GM12878 (cell line): Measurements from ENCODE around the gene HSPE1. TPM values are rescaled to one million over a fixed set of nuclear protein-coding genes. Genes with fewer than 3 reads are reported as not detected.

Experiments used
- ATAC-seq: fragments of 200-7000 bp; cut with Tn5 transposase; 3 replicates; pipeline ENCODE4 v1.9.1; 2020; ENCODE audit warnings: mild to moderate bottlenecking, moderate library complexity
- BruUV-seq: library from RNA; stranded (reverse); fragments of 400-500 nt; replicated peaks from 2 replicates; lab custom pipeline; 2021; lab: Mats Ljungman, UMichigan
- CTCF ChIA-PET: fragments of 300-600 bp; sonication (Branson Sonifier 250); formaldehyde crosslinking; extraction: SDS; loops from one replicate; lab custom pipeline; 2021; ENCODE audit warnings: inconsistent platforms; lab: Yijun Ruan, JAX
- POLR2A ChIA-PET: fragments of 350-600 bp; formaldehyde crosslinking; extraction: SDS; loops from one replicate; lab custom pipeline; 2021; ENCODE audit warnings: inconsistent platforms; lab: Charles Lee
- RAD21 ChIA-PET: fragments of 300-600 bp; sonication (Branson Sonifier 250); formaldehyde crosslinking; loops from one replicate; lab custom pipeline; 2023; ENCODE audit warnings: antibody characterized with exemption; ENCODE audit not compliant: unreplicated experiment; lab: Charles Lee
- SMC1A ChIA-PET: fragments of 300-600 bp; sonication (Branson Sonifier 250); formaldehyde crosslinking; loops from one replicate; lab custom pipeline; 2023; ENCODE audit not compliant: unreplicated experiment, uncharacterized antibody; lab: Charles Lee
- DNase-seq: peaks from one replicate; pipeline ENCODE4 v3.0.0-alpha.2; 2011; ENCODE audit warnings: low read depth, low spot score
- FAIRE-seq: peaks from 3 replicates; lab custom pipeline; 2011; peaks lifted over from hg19 to GRCh38; lab: Jason Lieb, UNC
- H2AFZ ChIP-seq: 2 replicates; pipeline ENCODE4 v1.6.0; 2011; ENCODE audit warnings: low read depth, low read length, control low read depth; ENCODE audit not compliant: control insufficient read depth
- H3K27ac ChIP-seq: 2 replicates; pipeline ENCODE4 v1.5.1; 2011; ENCODE audit warnings: control low read depth; ENCODE audit not compliant: control insufficient read depth, insufficient read depth
- H3K27me3 ChIP-seq, 2 experiments: replicated peaks in 1 of 2; 2 replicates each; pipeline versions ENCODE4 v1.6.0 to v1.6.1; 2011; ENCODE audit warnings: low read length in 1 of 2; ENCODE audit not compliant: control insufficient read depth in 2 of 2, insufficient read depth in 2 of 2
- H3K36me3 ChIP-seq, 2 experiments: 2 replicates each; pipeline ENCODE4 v1.5.1; 2011; ENCODE audit warnings: low read length in 1 of 2; ENCODE audit not compliant: control insufficient read depth in 2 of 2, insufficient read depth in 2 of 2
- H3K4me1 ChIP-seq: 2 replicates; pipeline ENCODE4 v1.6.1; 2011; ENCODE audit warnings: mild to moderate bottlenecking, low read length, moderate library complexity, mixed read lengths; ENCODE audit not compliant: control insufficient read depth, insufficient read depth
- H3K4me2 ChIP-seq: 2 replicates; pipeline ENCODE4 v1.6.0; 2011; ENCODE audit warnings: control low read depth; ENCODE audit not compliant: control insufficient read depth, insufficient read depth
- H3K4me3 ChIP-seq: fragments of 200-600 bp; sonication (generic); 2 replicates; pipeline ENCODE4 v1.5.1; 2016
- H3K79me2 ChIP-seq: 2 replicates; pipeline ENCODE4 v1.6.0; 2011; ENCODE audit warnings: low read length; ENCODE audit not compliant: control insufficient read depth, insufficient read depth
- H3K9ac ChIP-seq: 2 replicates; pipeline ENCODE4 v1.8.0; 2011; ENCODE audit warnings: low read length, control low read depth, mixed read lengths; ENCODE audit not compliant: control insufficient read depth, insufficient read depth
- H3K9me3 ChIP-seq: replicated peaks from 3 replicates; pipeline ENCODE4 v1.5.1; 2011; ENCODE audit warnings: mild to moderate bottlenecking, low read length; ENCODE audit not compliant: control insufficient read depth, insufficient read depth
- H4K20me1 ChIP-seq: 2 replicates; pipeline ENCODE4 v1.6.0; 2011; ENCODE audit not compliant: control insufficient read depth, insufficient read depth
- JUND ChIP-seq: IDR thresholded peaks from 2 replicates; pipeline ENCODE4 v1.6.1; 2012; ENCODE audit warnings: low read depth, mild to moderate bottlenecking, low read length, improper control_type of control experiment, moderate library complexity
- TCF3 ChIP-seq: IDR thresholded peaks from 2 replicates; pipeline ENCODE4 v1.6.1; 2012; ENCODE audit warnings: low read depth, mild to moderate bottlenecking, low read length, borderline replicate concordance; ENCODE audit not compliant: insufficient read depth
- ZSCAN29 ChIP-seq: fragments of 450-650 bp; IDR thresholded peaks from 2 replicates; pipeline ENCODE4 v1.6.1; 2017; ENCODE audit warnings: mild to moderate bottlenecking, moderate library complexity
- WGBS: methylation state at CpG from one replicate; pipeline ENCODE4 v1.1.6; 2016; ENCODE audit warnings: low lambda C conversion rate; ENCODE audit not compliant: insufficient replicate concordance, insufficient coverage; ENCODE audit errors: missing lambda C conversion rate; 5-methylcytosine and 5-hydroxymethylcytosine counted together
- in situ Hi-C: fragments of 300-500 bp; cut with MboI; formaldehyde crosslinking; loops from 9 replicates; pipeline ENCODE4 v1.14.3; 2018; ENCODE audit warnings: mixed read lengths
- intact Hi-C: fragments of 100-400 bp; cut with micrococcal nuclease; formaldehyde crosslinking; loops from one replicate; pipeline ENCODE4 v1.14.2; 2022; ENCODE audit not compliant: unreplicated experiment
- polyA plus RNA-seq, 11 experiments: library from polyadenylated mRNA; depleted of rRNA in 4 of 11; unstranded in 6 of 11; stranded (reverse) in 5 of 11; fragments of >200 nt; fragmentation: Nextera tagmentation in 4 of 11; fragmentation: Illumina TruSeq in 1 of 11; extraction: Ambion mirVana in 4 of 11; extraction: Trizol in 1 of 11; gene quantifications; 1 replicate in 1 of 11; 2 replicates in 10 of 11; pipeline versions ENCODE4 v1.2.1 to v1.2.3, GENCODE V29; 2011 to 2016; ENCODE audit warnings: inconsistent platforms in 2 of 11, missing spikeins in 2 of 11, low read depth in 1 of 11
- total RNA-seq, 4 experiments: library from RNA; depleted of rRNA in 3 of 4; stranded (reverse); fragments of >200 nt in 3 of 4; fragmentation: Illumina TruSeq in 1 of 4; extraction: Trizol in 1 of 4; gene quantifications; 2 replicates each; pipeline versions ENCODE4 v1.2.1 to v1.2.3, GENCODE V29; 2013 to 2021
- TF ChIP-seq, protein P1 (sequence below): IDR thresholded peaks from 2 replicates; pipeline ENCODE4 v1.6.1; 2012; ENCODE audit warnings: improper control_type of control experiment, low read depth, low read length; ENCODE audit not compliant: insufficient replicate concordance
- TF ChIP-seq, protein P2 (sequence below): fragments of 150-350 bp; IDR thresholded peaks from 2 replicates; pipeline ENCODE4 v1.6.1; 2014; ENCODE audit warnings: mild to moderate bottlenecking, low read depth, low read length

HSPE1 gene
- total and polyA plus RNA-seq, 10 of the 15 experiments (the other 5 are each of a cell fraction or from before 2014, with no cell fraction given) = 180 to 1,096 (median 505) TPM

DNA sequence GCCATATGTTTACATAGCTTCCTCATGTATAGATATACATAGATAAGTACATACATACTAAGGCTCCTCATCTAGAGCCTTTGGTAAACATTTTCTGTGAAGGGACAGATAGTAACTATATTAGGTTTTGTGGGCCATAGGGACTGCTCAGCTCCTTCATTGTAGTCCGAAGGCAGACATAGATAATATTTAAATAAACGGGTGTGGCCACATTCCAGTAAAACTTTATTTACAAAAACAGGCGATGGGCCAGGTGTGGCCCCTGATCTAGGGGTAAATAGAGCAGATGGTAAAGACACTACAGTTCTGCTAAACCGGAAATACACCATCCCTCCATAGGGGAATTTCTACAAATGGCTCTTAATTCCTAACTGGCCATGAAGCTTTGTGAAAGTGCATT, 39.5 kb upstream of the HSPE1 start:
- ATAC-seq (no peak), FAIRE-seq (no peak), DNase-seq (no peak)
- Histone ChIP-seq H3K27ac (no peak overlapping the region), H3K27me3 (no peaks in the 10 kb centered on the region), H3K79me2 (peaks cover 30% of the 10 kb centered on the region), H2AFZ (no peak overlapping the region), H3K4me2 (no peak overlapping the region), H4K20me1 (0 out of 2 replicates have a peak, but pooled peaks cover 3% of the 10 kb centered on the region), H3K4me3 (no peak overlapping the region), H3K36me3 (peaks cover 4 to 21% of the 10 kb centered on the region in 2 experiments; a peak in 3 of 4 replicates), H3K9ac (no peak overlapping the region), H3K4me1 (no peaks in the 10 kb centered on the region), H3K9me3 (no peaks in the 10 kb centered on the region)
- 95% methylated on average over 4 of the region's 4 CpGs for WGBS
- TF ChIP-seq JUND (no peak), TCF3 (no peak), ZSCAN29 (no peak)
- TF ChIP-seq, protein P1, sequence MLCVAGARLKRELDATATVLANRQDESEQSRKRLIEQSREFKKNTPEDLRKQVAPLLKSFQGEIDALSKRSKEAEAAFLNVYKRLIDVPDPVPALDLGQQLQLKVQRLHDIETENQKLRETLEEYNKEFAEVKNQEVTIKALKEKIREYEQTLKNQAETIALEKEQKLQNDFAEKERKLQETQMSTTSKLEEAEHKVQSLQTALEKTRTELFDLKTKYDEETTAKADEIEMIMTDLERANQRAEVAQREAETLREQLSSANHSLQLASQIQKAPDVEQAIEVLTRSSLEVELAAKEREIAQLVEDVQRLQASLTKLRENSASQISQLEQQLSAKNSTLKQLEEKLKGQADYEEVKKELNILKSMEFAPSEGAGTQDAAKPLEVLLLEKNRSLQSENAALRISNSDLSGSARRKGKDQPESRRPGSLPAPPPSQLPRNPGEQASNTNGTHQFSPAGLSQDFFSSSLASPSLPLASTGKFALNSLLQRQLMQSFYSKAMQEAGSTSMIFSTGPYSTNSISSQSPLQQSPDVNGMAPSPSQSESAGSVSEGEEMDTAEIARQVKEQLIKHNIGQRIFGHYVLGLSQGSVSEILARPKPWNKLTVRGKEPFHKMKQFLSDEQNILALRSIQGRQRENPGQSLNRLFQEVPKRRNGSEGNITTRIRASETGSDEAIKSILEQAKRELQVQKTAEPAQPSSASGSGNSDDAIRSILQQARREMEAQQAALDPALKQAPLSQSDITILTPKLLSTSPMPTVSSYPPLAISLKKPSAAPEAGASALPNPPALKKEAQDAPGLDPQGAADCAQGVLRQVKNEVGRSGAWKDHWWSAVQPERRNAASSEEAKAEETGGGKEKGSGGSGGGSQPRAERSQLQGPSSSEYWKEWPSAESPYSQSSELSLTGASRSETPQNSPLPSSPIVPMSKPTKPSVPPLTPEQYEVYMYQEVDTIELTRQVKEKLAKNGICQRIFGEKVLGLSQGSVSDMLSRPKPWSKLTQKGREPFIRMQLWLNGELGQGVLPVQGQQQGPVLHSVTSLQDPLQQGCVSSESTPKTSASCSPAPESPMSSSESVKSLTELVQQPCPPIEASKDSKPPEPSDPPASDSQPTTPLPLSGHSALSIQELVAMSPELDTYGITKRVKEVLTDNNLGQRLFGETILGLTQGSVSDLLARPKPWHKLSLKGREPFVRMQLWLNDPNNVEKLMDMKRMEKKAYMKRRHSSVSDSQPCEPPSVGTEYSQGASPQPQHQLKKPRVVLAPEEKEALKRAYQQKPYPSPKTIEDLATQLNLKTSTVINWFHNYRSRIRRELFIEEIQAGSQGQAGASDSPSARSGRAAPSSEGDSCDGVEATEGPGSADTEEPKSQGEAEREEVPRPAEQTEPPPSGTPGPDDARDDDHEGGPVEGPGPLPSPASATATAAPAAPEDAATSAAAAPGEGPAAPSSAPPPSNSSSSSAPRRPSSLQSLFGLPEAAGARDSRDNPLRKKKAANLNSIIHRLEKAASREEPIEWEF = no peak
- TF ChIP-seq, protein P2, sequence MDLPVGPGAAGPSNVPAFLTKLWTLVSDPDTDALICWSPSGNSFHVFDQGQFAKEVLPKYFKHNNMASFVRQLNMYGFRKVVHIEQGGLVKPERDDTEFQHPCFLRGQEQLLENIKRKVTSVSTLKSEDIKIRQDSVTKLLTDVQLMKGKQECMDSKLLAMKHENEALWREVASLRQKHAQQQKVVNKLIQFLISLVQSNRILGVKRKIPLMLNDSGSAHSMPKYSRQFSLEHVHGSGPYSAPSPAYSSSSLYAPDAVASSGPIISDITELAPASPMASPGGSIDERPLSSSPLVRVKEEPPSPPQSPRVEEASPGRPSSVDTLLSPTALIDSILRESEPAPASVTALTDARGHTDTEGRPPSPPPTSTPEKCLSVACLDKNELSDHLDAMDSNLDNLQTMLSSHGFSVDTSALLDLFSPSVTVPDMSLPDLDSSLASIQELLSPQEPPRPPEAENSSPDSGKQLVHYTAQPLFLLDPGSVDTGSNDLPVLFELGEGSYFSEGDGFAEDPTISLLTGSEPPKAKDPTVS = no peak
- POLR2A ChIA-PET = interaction anchor here (0.9 kb wide), 1 partner anchor 56 kb away, joined by 3 read pairs; the partner anchor contains the start of gene MOB4
- CTCF ChIA-PET = no interaction called here
- BruUV-seq = no TSS peak
- in situ Hi-C loops = no loop called here
- SMC1A ChIA-PET = interaction anchor here (1.2 to 1.3 kb wide), 2 partner anchors 35 to 53 kb away, joined by 5 to 6 read pairs; no protein-coding TSS in a partner anchor
- RAD21 ChIA-PET = interaction anchor here (1.3 kb wide), 1 partner anchor 45 kb away, joined by 3 read pairs; no protein-coding TSS in a partner anchor
- intact Hi-C loops = no loop called here
